ACC112 (cell line): Measurements from ENCODE around the gene PCDH1.

Experiments used
- H2AFZ ChIP-seq: fragments of 200-600 bp; sonication (generic); one replicate; pipeline ENCODE4 v1.6.0; 2017; ENCODE audit warnings: antibody characterized with exemption, low read length; ENCODE audit not compliant: unreplicated experiment
- H3K27ac ChIP-seq: fragments of 200-600 bp; sonication (generic); 2 replicates; pipeline ENCODE4 v1.5.1; 2014; ENCODE audit warnings: low read depth, mild to moderate bottlenecking, antibody characterized with exemption, low read length, moderate library complexity
- H3K27me3 ChIP-seq: fragments of 200-600 bp; sonication (generic); 2 replicates; pipeline ENCODE4 v1.6.1; 2014; ENCODE audit warnings: mild to moderate bottlenecking, antibody characterized with exemption, low read length, moderate library complexity, mixed read lengths; ENCODE audit not compliant: insufficient read depth
- H3K36me3 ChIP-seq: fragments of 200-600 bp; sonication (generic); 2 replicates; pipeline ENCODE4 v1.6.1; 2016; ENCODE audit warnings: mild to moderate bottlenecking, antibody characterized with exemption, low read length, moderate library complexity, mixed read lengths; ENCODE audit not compliant: insufficient read depth
- H3K4me1 ChIP-seq: fragments of 200-600 bp; sonication (generic); one replicate; pipeline ENCODE4 v1.6.1; 2016; ENCODE audit warnings: low read length, mixed read lengths; ENCODE audit not compliant: insufficient read depth, unreplicated experiment, control insufficient read depth
- H3K4me3 ChIP-seq: fragments of 200-600 bp; sonication (generic); 2 replicates; pipeline ENCODE4 v1.5.1; 2014; ENCODE audit warnings: mild to moderate bottlenecking, low read depth, low read length
- H3K79me2 ChIP-seq: fragments of 200-600 bp; sonication (generic); one replicate; pipeline ENCODE4 v1.6.0; 2016; ENCODE audit warnings: low read length; ENCODE audit not compliant: control insufficient read depth, unreplicated experiment, insufficient read depth

The PCDH1 gene

GRCh38 chr5:141914199-141914743, 36.1 kb upstream of the PCDH1 start:
- H3K79me2 ChIP-seq = no peaks in the 10 kb centered on the region

DNA sequence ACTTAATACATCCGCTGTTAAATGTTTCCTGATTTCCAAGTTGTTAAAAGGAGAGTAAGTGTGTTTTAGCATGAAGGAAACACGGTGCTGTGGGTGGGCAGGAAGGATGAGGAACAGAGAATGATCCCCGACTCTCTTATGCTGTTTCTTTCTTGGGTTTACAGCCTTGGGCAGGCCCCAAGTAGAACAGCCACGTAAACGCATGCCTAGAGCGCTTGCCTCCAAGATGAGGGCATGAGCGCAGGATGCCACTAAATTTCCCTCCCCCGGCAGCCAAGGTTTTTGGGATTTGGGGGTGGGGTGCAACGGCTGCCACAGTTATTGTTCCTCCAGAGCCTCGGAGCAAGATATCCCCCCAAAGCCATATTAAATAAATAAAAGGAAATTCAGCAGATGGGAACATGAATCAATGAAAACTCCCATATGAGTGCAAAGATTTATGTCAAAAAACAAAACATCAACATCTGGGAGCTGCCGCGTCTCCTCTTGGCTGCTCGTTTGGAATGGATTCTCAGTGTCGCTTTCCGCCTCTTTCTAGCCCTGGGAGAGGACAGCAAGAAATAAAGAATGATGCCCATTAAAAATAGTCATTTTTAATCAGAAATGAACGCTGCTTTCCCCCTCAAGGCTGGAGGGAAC, 35.5 kb upstream of the PCDH1 start:
- Histone ChIP-seq H3K27me3 (peaks cover 22% of the 10 kb centered on the region; the same call in 1 of the 2 replicates), H3K4me3 (peak overlapping the region; percentile 65), H3K79me2 (no peaks in the 10 kb centered on the region), H3K36me3 (no peaks in the 10 kb centered on the region), H2AFZ (peak overlapping the region; percentile 72), H3K4me1 (no peaks in the 10 kb centered on the region), H3K27ac (no peak overlapping the region)

More at GRCh38 chr5:141914199-141914743, 36.1 kb upstream of the PCDH1 start:
- Histone ChIP-seq H3K4me1 (no peaks in the 10 kb centered on the region), H3K27ac (no peak overlapping the region), H3K4me3 (peak overlapping the region; percentile 65), H3K27me3 (peaks cover 22% of the 10 kb centered on the region; the same call in 1 of the 2 replicates), H3K36me3 (no peaks in the 10 kb centered on the region), H2AFZ (peak overlapping the region; percentile 72)

GRCh38 chr5:141910271-141910673, 32.1 kb upstream of the PCDH1 start:
- Histone ChIP-seq H3K27me3 (peaks cover 15% of the 10 kb centered on the region; the same call in 1 of the 2 replicates), H3K27ac (no peak overlapping the region), H3K4me1 (no peaks in the 10 kb centered on the region), H2AFZ (no peak overlapping the region), H3K4me3 (no peak overlapping the region), H3K36me3 (no peaks in the 10 kb centered on the region), H3K79me2 (no peaks in the 10 kb centered on the region)

GRCh38 chr5:141909212-141909611, 31.0 kb upstream of the PCDH1 start:
- no peaks in the 10 kb centered on the region for H3K36me3 ChIP-seq
- H3K27me3 ChIP-seq = peaks cover 18% of the 10 kb centered on the region; the same call in 1 of the 2 replicates
- H3K79me2 ChIP-seq = no peaks in the 10 kb centered on the region
- no peaks in the 10 kb centered on the region for H3K4me1 ChIP-seq
- no peak overlapping the region for H3K4me3 ChIP-seq
- no peak overlapping the region for H2AFZ ChIP-seq
- no peak overlapping the region for H3K27ac ChIP-seq

- H3K4me1 ChIP-seq = no peaks in the 10 kb centered on the region
- no peak overlapping the region for H3K27ac ChIP-seq
- no peaks in the 10 kb centered on the region for H3K79me2 ChIP-seq
- H3K27me3 ChIP-seq = peaks cover 18% of the 10 kb centered on the region; the same call in 1 of the 2 replicates
- no peak overlapping the region for H3K4me3 ChIP-seq
- no peak overlapping the region for H2AFZ ChIP-seq
- no peaks in the 10 kb centered on the region for H3K36me3 ChIP-seq
Observed at GRCh38 chr5:141908796-141909195, 30.6 kb upstream of the PCDH1 start.

- H3K4me1 ChIP-seq = no peaks in the 10 kb centered on the region
- H3K27me3 ChIP-seq = peaks cover 16% of the 10 kb centered on the region; the same call in 1 of the 2 replicates
- no peak overlapping the region for H3K27ac ChIP-seq
Observed at GRCh38 chr5:141906972-141907371, 28.8 kb upstream of the PCDH1 start.

GRCh38 chr5:141906517-141906916, 28.3 kb upstream of the PCDH1 start:
- H3K27me3 ChIP-seq = peaks cover 19% of the 10 kb centered on the region; the same call in 1 of the 2 replicates
- no peak overlapping the region for H3K4me3 ChIP-seq
- no peak overlapping the region for H2AFZ ChIP-seq
- no peaks in the 10 kb centered on the region for H3K79me2 ChIP-seq
- no peaks in the 10 kb centered on the region for H3K4me1 ChIP-seq
- H3K27ac ChIP-seq = no peak overlapping the region
- no peaks in the 10 kb centered on the region for H3K36me3 ChIP-seq

More at GRCh38 chr5:141906972-141907371, 28.8 kb upstream of the PCDH1 start:
- Histone ChIP-seq H3K4me3 (no peak overlapping the region), H3K36me3 (no peaks in the 10 kb centered on the region), H3K79me2 (no peaks in the 10 kb centered on the region), H2AFZ (no peak overlapping the region)

DNA sequence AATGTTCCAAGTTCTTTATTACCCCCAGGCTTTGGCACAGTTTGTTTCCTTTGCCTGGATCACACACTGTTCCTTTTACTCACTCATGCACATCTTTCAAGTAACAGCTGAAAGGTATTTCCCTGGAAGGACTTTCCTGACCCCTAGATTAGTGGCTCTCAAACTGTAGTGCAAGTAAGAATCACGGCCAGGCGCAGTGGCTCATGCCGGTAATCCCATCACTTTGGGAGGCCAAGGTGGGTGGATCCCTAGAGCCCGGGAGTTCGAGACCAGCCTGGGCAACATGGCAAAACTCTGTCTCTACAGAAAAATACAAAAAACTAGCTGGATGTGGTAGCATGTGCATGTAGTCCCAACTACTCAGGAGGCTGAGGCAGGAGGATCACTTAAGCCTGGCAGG, 26.3 kb upstream of the PCDH1 start:
- Histone ChIP-seq H3K27me3 (peaks cover 19% of the 10 kb centered on the region; the same call in 1 of the 2 replicates), H3K4me3 (no peak overlapping the region), H3K79me2 (no peaks in the 10 kb centered on the region), H3K36me3 (no peaks in the 10 kb centered on the region), H3K27ac (no peak overlapping the region), H2AFZ (no peak overlapping the region), H3K4me1 (no peaks in the 10 kb centered on the region)

DNA sequence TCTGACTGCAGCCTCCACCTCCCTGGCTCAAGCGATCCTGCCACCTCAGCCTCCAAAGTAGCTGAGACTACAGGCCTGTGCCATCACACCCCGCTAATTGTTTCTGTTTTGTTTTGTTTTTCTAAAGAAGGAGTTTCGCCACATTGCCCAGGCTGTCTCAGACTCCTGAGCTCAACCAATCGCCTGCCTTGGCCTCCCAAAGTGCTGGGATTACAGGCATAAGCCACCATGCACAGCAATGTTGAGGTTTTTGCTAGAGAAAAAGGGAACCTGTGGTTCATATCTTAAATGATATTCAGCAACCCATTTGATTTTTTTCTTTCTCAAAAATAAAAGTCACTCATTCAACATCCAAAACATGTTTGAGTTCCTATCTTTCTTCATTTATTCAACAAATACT, 25.1 kb upstream of the PCDH1 start:
- no peaks in the 10 kb centered on the region for H3K4me1 ChIP-seq
- no peak overlapping the region for H2AFZ ChIP-seq
- no peak overlapping the region for H3K4me3 ChIP-seq
- no peaks in the 10 kb centered on the region for H3K79me2 ChIP-seq
- peaks cover 19% of the 10 kb centered on the region; the same call in 1 of the 2 replicates for H3K27me3 ChIP-seq
- H3K36me3 ChIP-seq = no peaks in the 10 kb centered on the region
- no peak overlapping the region for H3K27ac ChIP-seq

DNA sequence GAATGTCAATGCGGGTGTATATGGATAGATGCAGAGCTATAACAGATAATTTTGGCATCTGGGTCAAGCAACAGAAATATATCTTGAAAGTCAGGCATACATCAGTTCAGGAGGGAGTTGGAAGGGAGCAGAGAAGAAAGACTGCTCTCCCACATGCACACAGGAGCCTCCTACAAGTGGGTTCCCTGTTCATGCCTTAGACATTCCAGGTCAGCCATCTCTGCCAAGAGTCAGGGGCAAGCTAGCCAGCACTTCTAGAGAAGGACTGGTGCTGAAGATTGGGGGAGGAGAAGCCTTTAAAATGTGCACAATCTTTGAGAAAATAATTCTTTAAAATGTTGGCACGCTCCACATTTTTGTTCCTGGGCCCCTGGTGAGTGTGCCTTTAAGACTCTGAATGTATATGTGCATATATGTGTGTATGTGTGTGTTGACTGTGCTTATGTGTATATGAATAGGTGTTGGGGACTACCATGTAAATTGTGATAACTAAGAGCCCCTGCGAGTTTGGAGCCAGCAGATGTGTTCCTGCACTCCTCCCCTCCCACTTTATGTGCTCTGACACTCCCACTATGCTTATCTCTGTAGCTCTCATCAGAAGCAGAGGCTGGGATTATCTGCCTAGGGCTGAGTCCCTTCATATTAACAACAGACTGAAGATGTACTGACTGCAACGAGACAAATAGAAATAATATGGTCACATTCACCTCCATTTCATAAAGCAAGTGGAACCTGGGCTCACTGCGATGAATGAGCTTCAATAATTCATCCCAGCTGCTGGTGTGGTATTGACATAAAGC, 24.0 kb upstream of the PCDH1 start:
- H3K4me1 ChIP-seq = no peaks in the 10 kb centered on the region
- no peak overlapping the region for H2AFZ ChIP-seq
- peaks cover 19% of the 10 kb centered on the region; the same call in 1 of the 2 replicates for H3K27me3 ChIP-seq
- no peak overlapping the region for H3K4me3 ChIP-seq
- H3K27ac ChIP-seq = no peak overlapping the region
- no peaks in the 10 kb centered on the region for H3K79me2 ChIP-seq
- H3K36me3 ChIP-seq = no peaks in the 10 kb centered on the region
